Peyer's patch (tissue), 4 donors: ENCODE measurements around the gene MED16.

Experiments
- CTCF ChIP-seq, 6 experiments: fragments of 450-650 bp in 4 of 6; fragments of 200-600 bp in 2 of 6; sonication (generic) in 1 of 6; IDR thresholded peaks; one replicate each; pipeline ENCODE4 v1.5.1; 2017 to 2019; ENCODE audit warnings: antibody characterized with exemption in 6 of 6, mild to moderate bottlenecking in 3 of 6, moderate library complexity in 1 of 6
- POLR2A ChIP-seq, 2 donors: fragments of 450-650 bp; IDR thresholded peaks; one replicate each; pipeline ENCODE4 v1.5.1; 2017; ENCODE audit warnings: antibody characterized with exemption in 2 of 2, mild to moderate bottlenecking in 2 of 2, moderate library complexity in 2 of 2

GRCh38 chr19:824885-825284 lies 68.1 kb downstream of the MED16 start:
- TF ChIP-seq CTCF (IDR thresholded peaks at IDR 0.05), result no peak
- no peak for TF ChIP-seq POLR2A (IDR thresholded peaks at IDR 0.05)
